GM06990 (cell line): ENCODE data around the gene CPNE5.

ENCODE experiments used
- DNase-seq: peaks from one replicate; pipeline ENCODE4 v3.0.0-alpha.2; 2011; ENCODE audit not compliant: insufficient read length; ENCODE audit errors: extremely low read depth
- H3K27me3 ChIP-seq: replicated peaks from 2 replicates; pipeline ENCODE4 v1.6.0; 2011; ENCODE audit warnings: low read length; ENCODE audit not compliant: control insufficient read depth, insufficient read depth
- H3K36me3 ChIP-seq: 2 replicates; pipeline ENCODE4 v1.5.1; 2011; ENCODE audit warnings: low read length; ENCODE audit not compliant: control insufficient read depth, insufficient read depth
- H3K4me3 ChIP-seq: replicated peaks from 2 replicates; pipeline ENCODE4 v1.5.1; 2011; ENCODE audit warnings: low read depth, mild to moderate bottlenecking, control low read depth, low read length
- CTCF ChIP-seq: IDR thresholded peaks from 2 replicates; pipeline ENCODE4 v1.5.1; 2011; ENCODE audit warnings: low read length, control low read depth, mild to moderate bottlenecking, inconsistent platforms; ENCODE audit not compliant: insufficient read depth, poor library complexity, severe bottlenecking

The CPNE5 gene

GRCh38 chr6:36766399-36766945 is 72.8 kb downstream of the CPNE5 start:
- H3K4me3 ChIP-seq: no peak overlapping the region
- H3K36me3 ChIP-seq: no peaks in the 10 kb centered on the region
- no peak for TF ChIP-seq CTCF
- no peaks in the 10 kb centered on the region for H3K27me3 ChIP-seq
- no peak for DNase-seq

GRCh38 chr6:36765594-36766398 is 73.4 kb downstream of the CPNE5 start:
- DNase-seq: peak; percentile 73
- Histone ChIP-seq H3K36me3 (no peaks in the 10 kb centered on the region), H3K27me3 (no peaks in the 10 kb centered on the region), H3K4me3 (no peak overlapping the region)
- peak; percentile 96 for TF ChIP-seq CTCF

DNA sequence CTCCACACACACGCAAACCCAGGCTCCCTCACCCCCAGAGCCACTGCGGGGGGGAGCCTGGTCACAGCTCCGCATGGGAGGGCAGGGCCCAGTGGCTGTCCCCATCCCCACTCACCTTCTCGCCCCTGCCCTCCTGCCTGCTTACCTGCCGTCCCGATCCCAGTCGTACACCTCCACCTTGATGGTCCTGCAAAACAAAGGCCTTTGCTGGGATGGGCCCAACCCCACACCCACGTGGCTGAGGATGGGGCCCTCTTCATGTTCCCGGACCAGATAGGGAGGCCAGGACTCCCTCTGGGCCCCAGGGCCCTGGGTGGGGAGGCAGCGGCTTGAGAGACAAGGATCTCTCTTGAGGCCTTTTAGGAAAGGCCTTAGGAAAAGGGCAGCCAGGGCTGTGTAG is 74.1 kb downstream of the CPNE5 start:
- no peak for DNase-seq
- H3K27me3 ChIP-seq: no peaks in the 10 kb centered on the region
- H3K4me3 ChIP-seq: no peak overlapping the region
- no peaks in the 10 kb centered on the region for H3K36me3 ChIP-seq
- no peak for TF ChIP-seq CTCF

DNA sequence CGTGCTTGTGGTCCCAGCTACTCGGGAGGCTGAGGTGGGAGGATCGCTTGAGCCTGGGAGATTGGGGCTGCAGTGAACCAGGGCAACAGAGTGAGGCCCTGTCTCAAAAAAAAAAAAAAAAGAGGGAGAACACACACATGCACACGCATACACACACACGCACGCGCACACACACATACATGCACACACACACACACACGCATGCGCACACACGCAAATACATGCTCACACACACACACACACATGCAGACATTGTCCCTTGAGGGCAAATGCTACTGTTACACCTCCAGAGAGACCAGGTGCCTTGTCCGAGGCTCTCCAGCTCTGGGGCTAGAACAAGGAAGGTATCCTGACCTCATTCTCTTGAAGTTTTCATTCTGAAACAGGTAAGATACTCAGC is 77.1 kb downstream of the CPNE5 start:
- no peaks in the 10 kb centered on the region for H3K36me3 ChIP-seq
- DNase-seq: no peak
- H3K4me3 ChIP-seq: no peak overlapping the region
- H3K27me3 ChIP-seq: no peaks in the 10 kb centered on the region
- no peak for TF ChIP-seq CTCF

- TF ChIP-seq CTCF: no peak
- no peak overlapping the region for H3K4me3 ChIP-seq
- no peak for DNase-seq
- H3K36me3 ChIP-seq: no peaks in the 10 kb centered on the region
- no peaks in the 10 kb centered on the region for H3K27me3 ChIP-seq
These were observed 78.4 kb downstream of the CPNE5 start for GRCh38 chr6:36760685-36761435.
